Endothelial cell of umbilical vein (primary cell): ENCODE measurements around the gene RAMACL. TPM values are rescaled to one million over a fixed set of nuclear protein-coding genes. Genes with fewer than 3 reads are reported as not detected.

Experiments used
- BruUV-seq: library from RNA; stranded (reverse); fragments of 400-500 nt; replicated peaks from 2 replicates; lab custom pipeline; 2021; lab: Mats Ljungman, UMichigan
- CTCF ChIA-PET: fragments of 300-600, 350-600 bp; sonication (Branson Sonifier 250); formaldehyde crosslinking; loops from one replicate; lab custom pipeline; 2021; ENCODE audit warnings: antibody characterized with exemption, inconsistent platforms; lab: Charles Lee
- POLR2A ChIA-PET: fragments of 300-600, 350-600 bp; sonication (Branson Sonifier 250); formaldehyde crosslinking; loops from one replicate; lab custom pipeline; 2021; ENCODE audit warnings: antibody characterized with exemption, inconsistent platforms; lab: Charles Lee
- DNase-seq: peaks from one replicate; pipeline ENCODE4 v3.0.0-alpha.2; 2011; ENCODE audit warnings: low read depth, low spot score
- FAIRE-seq: peaks from 2 replicates; lab custom pipeline; 2011; peaks lifted over from hg19 to GRCh38; lab: Jason Lieb, UNC
- H2AFZ ChIP-seq: 2 replicates; pipeline ENCODE4 v1.6.0; 2012; ENCODE audit warnings: low read depth, low read length, control low read depth, inconsistent platforms
- H3K27ac ChIP-seq: 2 replicates; pipeline ENCODE4 v1.5.1; 2011; ENCODE audit warnings: low read depth, mild to moderate bottlenecking, control low read depth, low read length, moderate library complexity; ENCODE audit not compliant: insufficient read depth
- H3K27me3 ChIP-seq, 2 experiments: 2 replicates each; pipeline versions ENCODE4 v1.6.0 to v1.6.1; 2011; ENCODE audit warnings: low read length in 2 of 2, mixed read lengths in 1 of 2; ENCODE audit not compliant: control insufficient read depth in 2 of 2, insufficient read depth in 2 of 2
- H3K36me3 ChIP-seq, 2 experiments: 2 replicates in 1 of 2; 3 replicates in 1 of 2; pipeline ENCODE4 v1.5.1; 2011; ENCODE audit warnings: low read length in 2 of 2, mild to moderate bottlenecking in 1 of 2, moderate library complexity in 1 of 2; ENCODE audit not compliant: control insufficient read depth in 2 of 2, insufficient read depth in 2 of 2; ENCODE audit errors: extremely low read depth in 1 of 2
- H3K4me1 ChIP-seq: 3 replicates; pipeline ENCODE4 v1.5.1; 2011; ENCODE audit warnings: mild to moderate bottlenecking, low read length; ENCODE audit not compliant: control insufficient read depth, insufficient read depth; ENCODE audit errors: extremely low read depth
- H3K4me2 ChIP-seq: 2 replicates; pipeline ENCODE4 v1.6.1; 2011; ENCODE audit warnings: low read length, control low read depth, mixed read lengths; ENCODE audit not compliant: insufficient read depth
- H3K4me3 ChIP-seq, 3 experiments: fragments of 200-600 bp in 1 of 3; sonication (generic), shearing (Covaris generic) in 1 of 3; replicated peaks in 1 of 3; 2 replicates each; pipeline ENCODE4 v1.5.1; 2011 to 2016; ENCODE audit warnings: control low read depth in 3 of 3, low read length in 3 of 3, mild to moderate bottlenecking in 2 of 3, inconsistent platforms in 1 of 3, low read depth in 1 of 3, moderate library complexity in 1 of 3; ENCODE audit not compliant: insufficient read depth in 1 of 3
- H3K79me2 ChIP-seq: 2 replicates; pipeline ENCODE4 v1.6.0; 2012; ENCODE audit warnings: low read length, inconsistent platforms; ENCODE audit not compliant: control insufficient read depth, insufficient read depth
- H3K9ac ChIP-seq: replicated peaks from 2 replicates; pipeline ENCODE3; 2011; ENCODE audit warnings: low read length, control low read depth; ENCODE audit not compliant: insufficient read depth; ENCODE audit errors: extremely low read depth
- H3K9me1 ChIP-seq: replicated peaks from 3 replicates; pipeline ENCODE4 v1.6.0; 2011; ENCODE audit warnings: mild to moderate bottlenecking, low read length; ENCODE audit not compliant: control insufficient read depth, insufficient read depth; ENCODE audit errors: extremely low read depth
- H3K9me3 ChIP-seq: replicated peaks from 2 replicates; pipeline ENCODE4 v1.5.1; 2012; ENCODE audit warnings: low read length, inconsistent platforms; ENCODE audit not compliant: control insufficient read depth, insufficient read depth
- H4K20me1 ChIP-seq: replicated peaks from 2 replicates; pipeline ENCODE3; 2011; ENCODE audit warnings: mild to moderate bottlenecking, low read length; ENCODE audit not compliant: control insufficient read depth, insufficient read depth; ENCODE audit errors: extremely low read depth
- EZH2 ChIP-seq: IDR thresholded peaks from 2 replicates; pipeline ENCODE4 v1.6.1; 2012; ENCODE audit warnings: borderline replicate concordance, low read depth, mild to moderate bottlenecking, moderate library complexity, low read length, inconsistent platforms; ENCODE audit not compliant: severe bottlenecking
- FOS ChIP-seq: IDR thresholded peaks from 2 replicates; pipeline ENCODE4 v1.6.1; 2011; ENCODE audit warnings: mild to moderate bottlenecking, low read length, moderate library complexity, borderline replicate concordance; ENCODE audit not compliant: insufficient read depth
- GATA2 ChIP-seq: IDR thresholded peaks from 2 replicates; pipeline ENCODE4 v1.7.0; 2011; ENCODE audit warnings: low read depth, mild to moderate bottlenecking, moderate library complexity, mixed read lengths, low read length; ENCODE audit not compliant: insufficient read length, insufficient read depth
- JUN ChIP-seq: IDR thresholded peaks from 2 replicates; pipeline ENCODE4 v1.6.1; 2011; ENCODE audit warnings: borderline replicate concordance, low read depth; ENCODE audit not compliant: insufficient read length, insufficient read depth
- MAX ChIP-seq: IDR thresholded peaks from 2 replicates; pipeline ENCODE4 v1.6.1; 2011; ENCODE audit not compliant: insufficient read depth, insufficient read length
- MYC ChIP-seq: IDR thresholded peaks from one replicate; pipeline ENCODE4 v1.6.1; 2011; ENCODE audit warnings: mild to moderate bottlenecking, low read depth, low read length
- POLR2A ChIP-seq: IDR thresholded peaks from 2 replicates; pipeline ENCODE4 v1.6.1; 2012; ENCODE audit warnings: low read depth, mild to moderate bottlenecking, control low read depth, low read length
- POLR2AphosphoS5 ChIP-seq: IDR thresholded peaks from 2 replicates; pipeline ENCODE4 v1.6.1; 2012; ENCODE audit warnings: low read depth, mild to moderate bottlenecking, control low read depth, low read length, moderate library complexity; ENCODE audit not compliant: insufficient read depth
- dilution Hi-C: fragments of 300-500 bp; cut with MboI; formaldehyde crosslinking; loops from one replicate; pipeline ENCODE4 v1.15.0; 2019; ENCODE audit warnings: low sequenced_read_pairs; ENCODE audit not compliant: extremely low pct_ligation_motif_present
- intact Hi-C: fragments of 100-400 bp; cut with micrococcal nuclease; formaldehyde crosslinking; loops from one replicate; pipeline ENCODE4 v1.10.0; 2022
- polyA plus RNA-seq, 4 experiments: library from polyadenylated mRNA; depleted of rRNA in 3 of 4; stranded (reverse) in 3 of 4; unstranded in 1 of 4; fragments of >200 nt; gene quantifications; 2 replicates each; pipeline versions ENCODE4 v1.2.1 to v1.2.3, GENCODE V29; 2011 to 2012; ENCODE audit warnings: missing spikeins in 1 of 4
- total RNA-seq: library from RNA; stranded (reverse); gene quantifications from 2 replicates; pipeline ENCODE4 v1.2.3, GENCODE V29; 2021
- TF ChIP-seq, protein P1 (sequence below), 2 donors: IDR thresholded peaks; 1 replicate in 1 of 2; 2 replicates in 1 of 2; pipeline ENCODE4 v1.5.1; 2011; ENCODE audit warnings: low read length in 2 of 2, mild to moderate bottlenecking in 2 of 2, moderate library complexity in 2 of 2, control low read depth in 1 of 2, inconsistent platforms in 1 of 2, low read depth in 1 of 2; ENCODE audit not compliant: insufficient read depth in 1 of 2; ENCODE audit errors: extremely low read depth in 1 of 2

RAMACL gene
- total and polyA plus RNA-seq, 2 donors (not counting 3 experiments of a cell fraction or from before 2014, with no cell fraction given) = 0.17 to 5.3 TPM

DNA sequence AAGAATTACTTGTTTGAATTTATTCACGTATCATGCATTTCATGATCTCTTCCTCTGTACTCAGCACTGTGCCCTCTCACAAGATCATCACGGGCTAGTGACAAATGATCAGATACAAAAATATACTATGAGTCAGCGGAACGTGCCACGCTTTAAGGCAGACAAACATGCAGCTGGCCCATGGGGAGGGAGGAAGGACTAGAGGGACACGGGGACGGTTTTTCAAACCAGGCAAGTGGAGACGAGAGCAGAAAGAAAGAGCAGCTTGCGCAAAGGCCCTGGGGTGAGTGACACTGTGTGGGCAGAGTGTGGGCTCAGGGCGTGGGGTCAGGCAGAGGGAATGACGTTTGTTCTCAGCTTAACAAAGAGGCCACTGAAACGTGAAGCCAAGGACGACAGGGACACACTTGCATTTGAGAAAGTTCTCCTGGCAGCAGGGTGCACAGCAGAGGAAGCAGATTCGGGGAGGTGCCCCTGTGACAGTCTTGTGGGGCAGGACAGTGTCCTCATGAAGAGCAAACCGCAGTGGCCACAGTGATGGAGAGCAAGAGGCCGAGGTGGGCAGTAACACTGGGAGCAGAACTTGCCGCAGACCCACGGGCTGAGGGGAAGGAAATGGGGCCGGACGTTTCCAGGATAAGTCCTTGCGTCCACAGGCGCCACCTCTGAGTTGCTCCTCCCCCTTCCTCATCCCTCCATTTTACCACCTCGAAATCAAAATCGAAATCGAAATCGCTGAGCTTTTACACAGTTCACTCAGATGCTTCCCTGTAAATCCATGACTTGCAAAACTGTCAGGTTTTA is 47.5 kb upstream of the RAMACL start:
- ChIA-PET POLR2A (no interaction called here), CTCF (interaction anchor here (1.4 kb wide), 1 partner anchor 12 kb away, joined by 3 read pairs; no protein-coding TSS in a partner anchor)
- Histone ChIP-seq H3K27ac (no peak overlapping the region), H3K36me3 (no peaks in the 10 kb centered on the region), H3K9me1 (no peaks in the 10 kb centered on the region), H3K9ac (no peak overlapping the region), H3K4me3 (no peak overlapping the region), H3K4me2 (no peak overlapping the region), H3K4me1 (peaks cover 10% of the 10 kb centered on the region), H3K27me3 (no peaks in the 10 kb centered on the region), H2AFZ (no peak overlapping the region), H4K20me1 (no peaks in the 10 kb centered on the region), H3K79me2 (no peaks in the 10 kb centered on the region), H3K9me3 (no peaks in the 10 kb centered on the region)
- dilution Hi-C loops (no loop called here), intact Hi-C loops (no loop called here)
- no TSS peak for BruUV-seq
- no peak for TF ChIP-seq GATA2
- TF ChIP-seq JUN = peak; percentile 10
- DNase-seq (no peak), FAIRE-seq (no peak)

DNA sequence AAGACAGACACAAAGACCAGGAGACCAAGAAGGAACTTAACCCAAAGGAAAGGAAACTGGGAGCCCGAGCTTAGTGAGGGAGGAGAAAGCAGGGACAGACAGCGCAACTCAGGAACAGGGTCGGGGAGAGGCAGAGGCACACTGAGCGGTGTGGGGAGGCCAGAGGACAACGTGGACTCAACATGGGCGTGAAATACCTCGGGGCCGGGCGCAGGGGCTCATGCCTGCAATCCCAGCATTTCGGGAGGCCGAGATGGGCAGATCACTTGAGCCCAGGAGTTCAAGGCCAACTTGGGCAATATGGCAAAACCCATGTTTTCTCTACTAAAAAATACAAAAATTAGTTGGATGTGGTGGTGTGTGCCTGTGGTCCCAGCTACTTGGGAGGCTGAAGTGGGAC is 46.3 kb upstream of the RAMACL start:
- CTCF ChIA-PET = interaction anchor here (1.1 kb wide), 1 partner anchor 49 kb away, joined by 3 read pairs; no protein-coding TSS in a partner anchor

More for the DNA sequence above, 46.3 kb upstream of the RAMACL start:
- no peak overlapping the region for H3K9ac ChIP-seq
- peaks cover 19% of the 10 kb centered on the region for H3K4me1 ChIP-seq
- no peak overlapping the region for H3K27ac ChIP-seq
- dilution Hi-C loops = no loop called here
- DNase-seq (no peak), FAIRE-seq (no peak)
- intact Hi-C loops = no loop called here
- BruUV-seq = no TSS peak
- no peaks in the 10 kb centered on the region for H3K79me2 ChIP-seq
- no peaks in the 10 kb centered on the region for H4K20me1 ChIP-seq
- TF ChIP-seq FOS = no peak
- no peak for TF ChIP-seq MYC
- TF ChIP-seq, protein P1, sequence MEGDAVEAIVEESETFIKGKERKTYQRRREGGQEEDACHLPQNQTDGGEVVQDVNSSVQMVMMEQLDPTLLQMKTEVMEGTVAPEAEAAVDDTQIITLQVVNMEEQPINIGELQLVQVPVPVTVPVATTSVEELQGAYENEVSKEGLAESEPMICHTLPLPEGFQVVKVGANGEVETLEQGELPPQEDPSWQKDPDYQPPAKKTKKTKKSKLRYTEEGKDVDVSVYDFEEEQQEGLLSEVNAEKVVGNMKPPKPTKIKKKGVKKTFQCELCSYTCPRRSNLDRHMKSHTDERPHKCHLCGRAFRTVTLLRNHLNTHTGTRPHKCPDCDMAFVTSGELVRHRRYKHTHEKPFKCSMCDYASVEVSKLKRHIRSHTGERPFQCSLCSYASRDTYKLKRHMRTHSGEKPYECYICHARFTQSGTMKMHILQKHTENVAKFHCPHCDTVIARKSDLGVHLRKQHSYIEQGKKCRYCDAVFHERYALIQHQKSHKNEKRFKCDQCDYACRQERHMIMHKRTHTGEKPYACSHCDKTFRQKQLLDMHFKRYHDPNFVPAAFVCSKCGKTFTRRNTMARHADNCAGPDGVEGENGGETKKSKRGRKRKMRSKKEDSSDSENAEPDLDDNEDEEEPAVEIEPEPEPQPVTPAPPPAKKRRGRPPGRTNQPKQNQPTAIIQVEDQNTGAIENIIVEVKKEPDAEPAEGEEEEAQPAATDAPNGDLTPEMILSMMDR (IDR thresholded peaks at IDR 0.05; ENCODE audit: extremely low read depth in 1 of 2, insufficient read depth in 1 of 2, low read depth in 1 of 2, low read length in 2 of 2) = no peak
- no peak for TF ChIP-seq JUN
- TF ChIP-seq MAX = no peak
- TF ChIP-seq POLR2A = no peak
- TF ChIP-seq EZH2 = no peak
- TF ChIP-seq POLR2AphosphoS5 = no peak
- TF ChIP-seq GATA2 = no peak
- POLR2A ChIA-PET = no interaction called here
- no peak overlapping the region for H2AFZ ChIP-seq
- no peaks in the 10 kb centered on the region for H3K36me3 ChIP-seq
- H3K9me3 ChIP-seq = no peaks in the 10 kb centered on the region
- no peaks in the 10 kb centered on the region for H3K9me1 ChIP-seq
- no peak overlapping the region for H3K4me2 ChIP-seq
- no peak overlapping the region for H3K4me3 ChIP-seq
- H3K27me3 ChIP-seq = no peaks in the 10 kb centered on the region
